ENCODE data around the gene DHRSX. TPM values are rescaled to one million over a fixed set of nuclear protein-coding genes. Genes with fewer than 3 reads are reported as not detected.

DHRSX gene
- total and polyA plus RNA-seq, 2 experiments from 2014 or later = 37.2 to 71.7 TPM

DNA sequence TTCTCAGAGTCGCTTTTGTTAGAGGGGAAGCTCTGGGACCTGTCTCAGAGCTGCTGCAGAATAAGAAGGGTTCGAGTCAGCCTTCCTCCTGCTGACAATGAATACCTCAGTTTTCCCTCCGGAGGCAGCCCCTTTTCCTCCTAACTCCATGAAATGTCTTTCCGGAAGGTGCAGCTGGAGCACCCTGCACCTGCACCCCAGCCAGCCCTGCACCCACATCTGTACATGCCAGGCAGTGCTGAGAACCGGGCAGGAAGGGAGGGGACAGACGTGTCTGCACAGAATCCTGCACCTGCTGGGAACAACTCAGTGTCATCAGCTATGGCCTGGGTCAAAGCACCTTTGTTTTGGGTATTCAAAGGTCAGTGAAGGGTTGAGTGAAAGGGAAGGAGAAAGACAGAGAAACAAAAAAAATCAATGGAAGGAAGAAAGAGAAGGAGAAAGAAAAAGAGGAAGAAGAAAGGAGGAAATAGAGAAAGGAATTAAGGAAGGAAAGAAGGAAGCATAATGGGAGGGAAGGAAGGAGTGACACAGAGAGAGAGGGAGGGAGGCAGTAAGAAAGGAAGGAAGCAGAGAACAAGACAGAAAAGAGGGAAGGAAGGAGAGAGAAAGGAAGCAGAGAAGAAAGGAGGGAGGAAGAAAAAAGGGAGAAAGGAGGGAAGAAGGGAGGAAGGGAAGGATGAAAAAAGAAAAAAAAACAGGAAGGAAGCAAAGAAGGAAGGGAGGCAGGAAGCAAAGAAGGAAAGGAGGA lies 273.7 kb downstream of the DHRSX start:
- Histone ChIP-seq H3K9me2 (replicated peaks; ENCODE audit: insufficient read depth) (no peaks in the 10 kb centered on the region), H3K27ac (no peak overlapping the region), H3K4me3 (no peak overlapping the region), H4K20me1 (ENCODE audit: insufficient read depth, poor library complexity, severe bottlenecking) (no peaks in the 10 kb centered on the region), H3K4me1 (ENCODE audit: insufficient read depth) (no peaks in the 10 kb centered on the region), H3K9me3 (ENCODE audit: low read depth) (no peaks in the 10 kb centered on the region), H3K4me2 (no peak overlapping the region), H3K27me3 (no peaks in the 10 kb centered on the region), H3K79me2 (no peaks in the 10 kb centered on the region), H3K36me3 (replicated peaks; ENCODE audit: insufficient read depth, low read depth) (no peaks in the 10 kb centered on the region), H2AFZ (no peak overlapping the region)
- no peak for DNase-seq (ENCODE audit: low spot score)
- WGBS (ENCODE audit: low lambda C conversion rate, missing lambda C conversion rate) = 94% methylated on average over 6 of the region's 6 CpGs
- TF ChIP-seq EZH2phosphoT487 (IDR thresholded peaks at IDR 0.05; ENCODE audit: low read depth, severe bottlenecking, unreplicated experiment) (no peak), EZH2 (IDR thresholded peaks at IDR 0.05; ENCODE audit: borderline replicate concordance) (no peak)
- TF ChIP-seq, protein P1, sequence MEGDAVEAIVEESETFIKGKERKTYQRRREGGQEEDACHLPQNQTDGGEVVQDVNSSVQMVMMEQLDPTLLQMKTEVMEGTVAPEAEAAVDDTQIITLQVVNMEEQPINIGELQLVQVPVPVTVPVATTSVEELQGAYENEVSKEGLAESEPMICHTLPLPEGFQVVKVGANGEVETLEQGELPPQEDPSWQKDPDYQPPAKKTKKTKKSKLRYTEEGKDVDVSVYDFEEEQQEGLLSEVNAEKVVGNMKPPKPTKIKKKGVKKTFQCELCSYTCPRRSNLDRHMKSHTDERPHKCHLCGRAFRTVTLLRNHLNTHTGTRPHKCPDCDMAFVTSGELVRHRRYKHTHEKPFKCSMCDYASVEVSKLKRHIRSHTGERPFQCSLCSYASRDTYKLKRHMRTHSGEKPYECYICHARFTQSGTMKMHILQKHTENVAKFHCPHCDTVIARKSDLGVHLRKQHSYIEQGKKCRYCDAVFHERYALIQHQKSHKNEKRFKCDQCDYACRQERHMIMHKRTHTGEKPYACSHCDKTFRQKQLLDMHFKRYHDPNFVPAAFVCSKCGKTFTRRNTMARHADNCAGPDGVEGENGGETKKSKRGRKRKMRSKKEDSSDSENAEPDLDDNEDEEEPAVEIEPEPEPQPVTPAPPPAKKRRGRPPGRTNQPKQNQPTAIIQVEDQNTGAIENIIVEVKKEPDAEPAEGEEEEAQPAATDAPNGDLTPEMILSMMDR (IDR thresholded peaks at IDR 0.05; ENCODE audit: poor library complexity) = no peak

DNA sequence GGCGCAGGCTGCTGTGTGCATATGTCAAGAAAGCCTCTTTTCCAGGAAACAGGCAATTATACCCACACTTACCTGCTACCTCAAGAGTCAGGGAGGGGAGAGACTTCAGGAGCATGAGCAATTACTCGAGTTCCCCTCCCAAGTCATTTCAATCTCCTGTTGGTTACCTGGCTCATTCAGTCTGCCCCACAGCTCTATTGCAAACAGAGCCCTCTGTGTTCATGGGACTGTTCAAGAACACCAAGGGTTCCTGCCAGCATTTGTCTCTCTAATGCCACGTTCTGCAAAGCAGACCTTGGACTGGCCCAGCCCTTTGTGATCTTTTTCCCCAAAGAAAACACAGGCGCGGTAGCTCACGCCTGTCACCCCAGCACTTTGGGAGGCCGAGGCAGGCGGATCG lies 274.6 kb downstream of the DHRSX start:
- DNase-seq (ENCODE audit: low spot score) = no peak
- Histone ChIP-seq H3K4me1 (ENCODE audit: insufficient read depth) (no peaks in the 10 kb centered on the region), H4K20me1 (ENCODE audit: insufficient read depth, poor library complexity, severe bottlenecking) (no peaks in the 10 kb centered on the region), H3K4me2 (no peak overlapping the region), H3K36me3 (replicated peaks; ENCODE audit: insufficient read depth, low read depth) (no peaks in the 10 kb centered on the region), H2AFZ (no peak overlapping the region), H3K9me2 (replicated peaks; ENCODE audit: insufficient read depth) (no peaks in the 10 kb centered on the region), H3K27ac (no peak overlapping the region), H3K4me3 (no peak overlapping the region), H3K27me3 (no peaks in the 10 kb centered on the region), H3K79me2 (no peaks in the 10 kb centered on the region), H3K9me3 (ENCODE audit: low read depth) (no peaks in the 10 kb centered on the region)
- TF ChIP-seq, protein P1 (IDR thresholded peaks at IDR 0.05; ENCODE audit: poor library complexity) = no peak
- TF ChIP-seq EZH2 (IDR thresholded peaks at IDR 0.05; ENCODE audit: borderline replicate concordance) (no peak), EZH2phosphoT487 (IDR thresholded peaks at IDR 0.05; ENCODE audit: low read depth, severe bottlenecking, unreplicated experiment) (no peak)
- 94% methylated on average over 9 of the region's 9 CpGs for WGBS (ENCODE audit: low lambda C conversion rate, missing lambda C conversion rate)

DNA sequence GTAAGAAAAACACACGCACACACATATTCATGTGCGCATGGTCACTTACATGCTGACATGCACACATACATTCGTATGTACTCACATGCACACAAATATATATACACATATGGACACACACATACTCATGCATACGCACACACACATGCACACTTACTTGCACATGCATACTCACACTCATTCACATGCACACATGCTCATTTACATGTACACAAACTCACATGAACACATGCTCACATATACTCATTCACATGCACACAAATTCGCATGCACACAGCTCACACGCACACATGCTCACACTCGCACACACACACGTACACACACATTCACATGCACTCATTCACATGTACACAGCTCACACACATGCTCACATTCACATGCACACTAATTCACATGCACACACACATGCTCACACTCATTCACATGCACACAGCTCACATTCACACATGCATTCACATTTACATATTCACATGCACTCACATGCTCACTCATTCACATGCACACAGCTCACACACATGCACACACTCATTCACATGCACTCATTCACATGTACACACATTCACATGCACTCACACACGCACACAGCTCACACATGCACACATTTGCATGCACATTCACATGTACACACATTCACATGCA lies 276.1 kb downstream of the DHRSX start:
- Histone ChIP-seq H3K27me3 (no peaks in the 10 kb centered on the region), H3K27ac (no peak overlapping the region), H3K9me2 (replicated peaks; ENCODE audit: insufficient read depth) (no peaks in the 10 kb centered on the region), H3K4me1 (ENCODE audit: insufficient read depth) (no peaks in the 10 kb centered on the region), H3K9me3 (ENCODE audit: low read depth) (peaks cover 7% of the 10 kb centered on the region), H3K36me3 (replicated peaks; ENCODE audit: insufficient read depth, low read depth) (no peaks in the 10 kb centered on the region), H3K4me3 (no peak overlapping the region), H2AFZ (no peak overlapping the region), H4K20me1 (ENCODE audit: insufficient read depth, poor library complexity, severe bottlenecking) (no peaks in the 10 kb centered on the region), H3K79me2 (no peaks in the 10 kb centered on the region), H3K4me2 (no peak overlapping the region)
- WGBS (ENCODE audit: low lambda C conversion rate, missing lambda C conversion rate) = 95% methylated on average over 9 of the region's 9 CpGs
- DNase-seq (ENCODE audit: low spot score) = no peak
- TF ChIP-seq EZH2phosphoT487 (IDR thresholded peaks at IDR 0.05; ENCODE audit: low read depth, severe bottlenecking, unreplicated experiment) (no peak), EZH2 (IDR thresholded peaks at IDR 0.05; ENCODE audit: borderline replicate concordance) (no peak)
- TF ChIP-seq, protein P1 (IDR thresholded peaks at IDR 0.05; ENCODE audit: poor library complexity) = no peak
